ENCODE data around the gene FNBP1.

- TF ChIP-seq, protein P1, sequence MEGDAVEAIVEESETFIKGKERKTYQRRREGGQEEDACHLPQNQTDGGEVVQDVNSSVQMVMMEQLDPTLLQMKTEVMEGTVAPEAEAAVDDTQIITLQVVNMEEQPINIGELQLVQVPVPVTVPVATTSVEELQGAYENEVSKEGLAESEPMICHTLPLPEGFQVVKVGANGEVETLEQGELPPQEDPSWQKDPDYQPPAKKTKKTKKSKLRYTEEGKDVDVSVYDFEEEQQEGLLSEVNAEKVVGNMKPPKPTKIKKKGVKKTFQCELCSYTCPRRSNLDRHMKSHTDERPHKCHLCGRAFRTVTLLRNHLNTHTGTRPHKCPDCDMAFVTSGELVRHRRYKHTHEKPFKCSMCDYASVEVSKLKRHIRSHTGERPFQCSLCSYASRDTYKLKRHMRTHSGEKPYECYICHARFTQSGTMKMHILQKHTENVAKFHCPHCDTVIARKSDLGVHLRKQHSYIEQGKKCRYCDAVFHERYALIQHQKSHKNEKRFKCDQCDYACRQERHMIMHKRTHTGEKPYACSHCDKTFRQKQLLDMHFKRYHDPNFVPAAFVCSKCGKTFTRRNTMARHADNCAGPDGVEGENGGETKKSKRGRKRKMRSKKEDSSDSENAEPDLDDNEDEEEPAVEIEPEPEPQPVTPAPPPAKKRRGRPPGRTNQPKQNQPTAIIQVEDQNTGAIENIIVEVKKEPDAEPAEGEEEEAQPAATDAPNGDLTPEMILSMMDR (conservative IDR thresholded peaks at IDR 0.05 in 1 of 2, IDR thresholded peaks at IDR 0.05 in 1 of 2; ENCODE audit: low read depth in 1 of 2, low read length in 2 of 2), result no peak
- TF ChIP-seq EZH2 (IDR thresholded peaks at IDR 0.05; ENCODE audit: low read length, missing control alignments), result no peak
Measured at GRCh38 chr9:129945314-129945713, 97.7 kb downstream of the FNBP1 start.

Data from fibroblast of lung (primary cell).